PC-9 (cell line): ENCODE data around the gene PAX7.

ENCODE experiments used
- EZH2 ChIP-seq: fragments of 200-600 bp; sonication (generic); IDR thresholded peaks from 2 replicates; pipeline ENCODE4 v1.8.0; 2017; ENCODE audit warnings: antibody characterized with exemption, low read depth
- TF ChIP-seq, protein P1 (sequence below): fragments of 200-600 bp; sonication (generic); conservative IDR thresholded peaks from 2 replicates; pipeline ENCODE4 v1.6.1; 2017; ENCODE audit warnings: mixed run types, antibody characterized with exemption, mild to moderate bottlenecking, moderate library complexity

GRCh38 chr1:18652791-18653190 is 22.1 kb downstream of the PAX7 start:
- TF ChIP-seq, protein P1, sequence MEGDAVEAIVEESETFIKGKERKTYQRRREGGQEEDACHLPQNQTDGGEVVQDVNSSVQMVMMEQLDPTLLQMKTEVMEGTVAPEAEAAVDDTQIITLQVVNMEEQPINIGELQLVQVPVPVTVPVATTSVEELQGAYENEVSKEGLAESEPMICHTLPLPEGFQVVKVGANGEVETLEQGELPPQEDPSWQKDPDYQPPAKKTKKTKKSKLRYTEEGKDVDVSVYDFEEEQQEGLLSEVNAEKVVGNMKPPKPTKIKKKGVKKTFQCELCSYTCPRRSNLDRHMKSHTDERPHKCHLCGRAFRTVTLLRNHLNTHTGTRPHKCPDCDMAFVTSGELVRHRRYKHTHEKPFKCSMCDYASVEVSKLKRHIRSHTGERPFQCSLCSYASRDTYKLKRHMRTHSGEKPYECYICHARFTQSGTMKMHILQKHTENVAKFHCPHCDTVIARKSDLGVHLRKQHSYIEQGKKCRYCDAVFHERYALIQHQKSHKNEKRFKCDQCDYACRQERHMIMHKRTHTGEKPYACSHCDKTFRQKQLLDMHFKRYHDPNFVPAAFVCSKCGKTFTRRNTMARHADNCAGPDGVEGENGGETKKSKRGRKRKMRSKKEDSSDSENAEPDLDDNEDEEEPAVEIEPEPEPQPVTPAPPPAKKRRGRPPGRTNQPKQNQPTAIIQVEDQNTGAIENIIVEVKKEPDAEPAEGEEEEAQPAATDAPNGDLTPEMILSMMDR: no peak
- no peak for TF ChIP-seq EZH2
